ENCODE data around the gene ZNF391.

DNA sequence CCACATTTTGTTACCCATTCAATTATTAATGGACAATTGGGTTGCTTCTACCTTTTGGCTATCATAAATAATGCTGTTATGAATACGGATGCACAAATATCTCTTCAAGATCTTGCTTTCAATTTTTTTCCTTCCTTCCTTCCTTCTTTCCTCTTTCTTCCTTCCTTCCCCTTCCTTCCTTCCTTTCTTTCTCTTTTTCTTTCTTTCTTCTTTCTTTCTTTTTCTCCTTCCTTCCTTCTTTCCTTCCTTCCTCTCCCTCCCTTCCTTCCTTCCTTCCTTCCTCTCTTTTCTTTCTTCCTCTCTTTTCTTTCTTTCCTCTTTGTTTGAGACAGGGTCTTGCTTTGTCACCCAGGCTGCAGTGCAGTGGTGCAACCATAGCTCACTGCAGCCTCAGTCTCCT, 45.2 kb downstream of the ZNF391 start:
- no peak for TF ChIP-seq POLR2A (IDR thresholded peaks at IDR 0.05)
- TF ChIP-seq, protein P1, sequence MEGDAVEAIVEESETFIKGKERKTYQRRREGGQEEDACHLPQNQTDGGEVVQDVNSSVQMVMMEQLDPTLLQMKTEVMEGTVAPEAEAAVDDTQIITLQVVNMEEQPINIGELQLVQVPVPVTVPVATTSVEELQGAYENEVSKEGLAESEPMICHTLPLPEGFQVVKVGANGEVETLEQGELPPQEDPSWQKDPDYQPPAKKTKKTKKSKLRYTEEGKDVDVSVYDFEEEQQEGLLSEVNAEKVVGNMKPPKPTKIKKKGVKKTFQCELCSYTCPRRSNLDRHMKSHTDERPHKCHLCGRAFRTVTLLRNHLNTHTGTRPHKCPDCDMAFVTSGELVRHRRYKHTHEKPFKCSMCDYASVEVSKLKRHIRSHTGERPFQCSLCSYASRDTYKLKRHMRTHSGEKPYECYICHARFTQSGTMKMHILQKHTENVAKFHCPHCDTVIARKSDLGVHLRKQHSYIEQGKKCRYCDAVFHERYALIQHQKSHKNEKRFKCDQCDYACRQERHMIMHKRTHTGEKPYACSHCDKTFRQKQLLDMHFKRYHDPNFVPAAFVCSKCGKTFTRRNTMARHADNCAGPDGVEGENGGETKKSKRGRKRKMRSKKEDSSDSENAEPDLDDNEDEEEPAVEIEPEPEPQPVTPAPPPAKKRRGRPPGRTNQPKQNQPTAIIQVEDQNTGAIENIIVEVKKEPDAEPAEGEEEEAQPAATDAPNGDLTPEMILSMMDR (IDR thresholded peaks at IDR 0.05 in 8 of 11, conservative IDR thresholded peaks at IDR 0.05 in 3 of 11) = no peak
